ENCODE measurements around the gene SERPINE3. TPM values are rescaled to one million over a fixed set of nuclear protein-coding genes. Genes with fewer than 3 reads are reported as not detected.

SERPINE3 gene
- total RNA-seq, 1 experiment from 2014 or later: 0.59 TPM

DNA sequence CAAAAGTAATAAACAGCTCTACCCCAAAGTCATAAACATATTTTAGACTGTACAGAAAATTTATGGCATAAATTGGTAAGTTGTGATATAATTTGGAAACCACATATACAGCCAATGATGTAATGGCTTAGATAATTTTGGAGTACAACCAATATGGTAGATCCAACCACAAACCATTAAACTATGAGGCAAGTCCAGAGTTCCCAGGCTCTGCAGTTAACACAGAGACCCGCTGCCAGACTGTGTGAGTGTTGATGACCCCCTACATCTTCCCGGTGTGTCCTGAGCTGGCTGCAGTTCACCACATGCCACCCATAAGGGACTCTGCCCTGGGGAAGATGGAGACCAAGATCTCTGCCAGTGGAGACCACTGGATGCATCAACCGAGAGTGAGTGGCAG, 9.9 kb upstream of the SERPINE3 start:
- ChIA-PET CTCF (interaction anchor here (0.8 to 1.0 kb wide), 3 partner anchors 17 to 45 kb away, joined by 3 to 4 read pairs (median 3); no protein-coding TSS in a partner anchor), POLR2A (no interaction called here)
- no peaks in the 10 kb centered on the region for H3K36me3 Mint-ChIP-seq
- no peak overlapping the region for H3K4me3 Mint-ChIP-seq
- TF ChIP-seq ZMAT4 (CRISPR knock-in tag; IDR thresholded peaks at IDR 0.05) (no peak), OVOL2 (CRISPR knock-in tag; IDR thresholded peaks at IDR 0.05; ENCODE audit: borderline replicate concordance) (no peak), NFYB (CRISPR knock-in tag; conservative IDR thresholded peaks at IDR 0.05; ENCODE audit: low read depth) (no peak), ZNF671 (CRISPR knock-in tag; IDR thresholded peaks at IDR 0.05) (no peak), ATF3 (CRISPR knock-in tag; conservative IDR thresholded peaks at IDR 0.05) (no peak), E2F1 (CRISPR knock-in tag; IDR thresholded peaks at IDR 0.05) (no peak), CREM (CRISPR knock-in tag; IDR thresholded peaks at IDR 0.05) (no peak), GTF2I (CRISPR knock-in tag; conservative IDR thresholded peaks at IDR 0.05) (no peak)
- TF ChIP-seq, protein P1, sequence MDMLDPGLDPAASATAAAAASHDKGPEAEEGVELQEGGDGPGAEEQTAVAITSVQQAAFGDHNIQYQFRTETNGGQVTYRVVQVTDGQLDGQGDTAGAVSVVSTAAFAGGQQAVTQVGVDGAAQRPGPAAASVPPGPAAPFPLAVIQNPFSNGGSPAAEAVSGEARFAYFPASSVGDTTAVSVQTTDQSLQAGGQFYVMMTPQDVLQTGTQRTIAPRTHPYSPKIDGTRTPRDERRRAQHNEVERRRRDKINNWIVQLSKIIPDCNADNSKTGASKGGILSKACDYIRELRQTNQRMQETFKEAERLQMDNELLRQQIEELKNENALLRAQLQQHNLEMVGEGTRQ (CRISPR knock-in tag; IDR thresholded peaks at IDR 0.05): no peak
- TF ChIP-seq, protein P2, sequence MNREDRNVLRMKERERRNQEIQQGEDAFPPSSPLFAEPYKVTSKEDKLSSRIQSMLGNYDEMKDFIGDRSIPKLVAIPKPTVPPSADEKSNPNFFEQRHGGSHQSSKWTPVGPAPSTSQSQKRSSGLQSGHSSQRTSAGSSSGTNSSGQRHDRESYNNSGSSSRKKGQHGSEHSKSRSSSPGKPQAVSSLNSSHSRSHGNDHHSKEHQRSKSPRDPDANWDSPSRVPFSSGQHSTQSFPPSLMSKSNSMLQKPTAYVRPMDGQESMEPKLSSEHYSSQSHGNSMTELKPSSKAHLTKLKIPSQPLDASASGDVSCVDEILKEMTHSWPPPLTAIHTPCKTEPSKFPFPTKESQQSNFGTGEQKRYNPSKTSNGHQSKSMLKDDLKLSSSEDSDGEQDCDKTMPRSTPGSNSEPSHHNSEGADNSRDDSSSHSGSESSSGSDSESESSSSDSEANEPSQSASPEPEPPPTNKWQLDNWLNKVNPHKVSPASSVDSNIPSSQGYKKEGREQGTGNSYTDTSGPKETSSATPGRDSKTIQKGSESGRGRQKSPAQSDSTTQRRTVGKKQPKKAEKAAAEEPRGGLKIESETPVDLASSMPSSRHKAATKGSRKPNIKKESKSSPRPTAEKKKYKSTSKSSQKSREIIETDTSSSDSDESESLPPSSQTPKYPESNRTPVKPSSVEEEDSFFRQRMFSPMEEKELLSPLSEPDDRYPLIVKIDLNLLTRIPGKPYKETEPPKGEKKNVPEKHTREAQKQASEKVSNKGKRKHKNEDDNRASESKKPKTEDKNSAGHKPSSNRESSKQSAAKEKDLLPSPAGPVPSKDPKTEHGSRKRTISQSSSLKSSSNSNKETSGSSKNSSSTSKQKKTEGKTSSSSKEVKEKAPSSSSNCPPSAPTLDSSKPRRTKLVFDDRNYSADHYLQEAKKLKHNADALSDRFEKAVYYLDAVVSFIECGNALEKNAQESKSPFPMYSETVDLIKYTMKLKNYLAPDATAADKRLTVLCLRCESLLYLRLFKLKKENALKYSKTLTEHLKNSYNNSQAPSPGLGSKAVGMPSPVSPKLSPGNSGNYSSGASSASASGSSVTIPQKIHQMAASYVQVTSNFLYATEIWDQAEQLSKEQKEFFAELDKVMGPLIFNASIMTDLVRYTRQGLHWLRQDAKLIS (CRISPR knock-in tag; IDR thresholded peaks at IDR 0.05; ENCODE audit: borderline replicate concordance): no peak
- DNase-seq (ENCODE audit: low spot score) (no peak), ATAC-seq (no peak)
- no peaks in the 10 kb centered on the region for H3K9me3 Mint-ChIP-seq
- peaks cover 29% of the 10 kb centered on the region for H3K4me1 Mint-ChIP-seq
- H3K27me3 Mint-ChIP-seq (ENCODE audit: low read depth): no peaks in the 10 kb centered on the region
- no peak overlapping the region for H3K27ac Mint-ChIP-seq

DNA sequence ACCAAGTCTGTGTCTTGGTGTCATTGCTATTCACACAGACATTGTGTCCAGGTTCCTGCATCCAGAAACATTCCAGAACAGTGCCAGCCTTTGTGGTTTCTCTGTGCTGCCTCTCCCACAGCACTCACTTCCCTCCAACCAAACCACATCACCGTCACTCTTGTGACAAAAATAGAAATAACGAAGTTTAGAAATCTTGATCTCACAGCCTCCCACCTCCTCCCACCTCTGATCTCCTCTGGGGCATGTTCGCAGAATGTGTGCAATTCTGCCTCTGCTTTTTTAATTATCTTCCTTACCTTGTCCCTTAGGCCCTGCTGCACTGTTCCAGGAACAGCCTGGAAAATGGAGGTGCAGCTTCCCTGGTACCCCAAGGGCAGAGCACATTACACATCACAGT, 8.7 kb upstream of the SERPINE3 start:
- POLR2A ChIA-PET: interaction anchor here (0.6 kb wide), 1 partner anchor 11 kb away, joined by 3 read pairs; no protein-coding TSS in a partner anchor
- no peaks in the 10 kb centered on the region for H3K36me3 Mint-ChIP-seq
- H3K4me1 Mint-ChIP-seq: peaks cover 18% of the 10 kb centered on the region
- no peak for TF ChIP-seq E2F4 (CRISPR knock-in tag; IDR thresholded peaks at IDR 0.05; ENCODE audit: borderline replicate concordance, low read depth)
- TF ChIP-seq ZNF232 (CRISPR knock-in tag; IDR thresholded peaks at IDR 0.05): no peak
- no peak for TF ChIP-seq CREB1 (CRISPR knock-in tag; IDR thresholded peaks at IDR 0.05)
- no peak for TF ChIP-seq SP1 (CRISPR knock-in tag; conservative IDR thresholded peaks at IDR 0.05)
- TF ChIP-seq ETV6 (CRISPR knock-in tag; IDR thresholded peaks at IDR 0.05): no peak
- TF ChIP-seq CBFB (CRISPR knock-in tag; IDR thresholded peaks at IDR 0.05; ENCODE audit: low read depth): no peak
- no peak for TF ChIP-seq ATF1 (CRISPR knock-in tag; IDR thresholded peaks at IDR 0.05)
- no peak for TF ChIP-seq CREM (CRISPR knock-in tag; IDR thresholded peaks at IDR 0.05)
- TF ChIP-seq ZNF219 (CRISPR knock-in tag; IDR thresholded peaks at IDR 0.05; ENCODE audit: borderline replicate concordance): no peak
- no peak for TF ChIP-seq PRDM15 (CRISPR knock-in tag; IDR thresholded peaks at IDR 0.05)
- TF ChIP-seq FOXJ3 (CRISPR knock-in tag; IDR thresholded peaks at IDR 0.05; ENCODE audit: borderline replicate concordance): no peak
- TF ChIP-seq ZNF317 (CRISPR knock-in tag; IDR thresholded peaks at IDR 0.05; ENCODE audit: borderline replicate concordance, low read depth): no peak
- TF ChIP-seq NFYB (CRISPR knock-in tag; conservative IDR thresholded peaks at IDR 0.05; ENCODE audit: low read depth): no peak
- H3K9me3 Mint-ChIP-seq: no peaks in the 10 kb centered on the region
- CTCF ChIA-PET: interaction anchor here (1.4 kb wide), 1 partner anchor 205 kb away, joined by 4 read pairs; no protein-coding TSS in a partner anchor
- no peaks in the 10 kb centered on the region for H3K27me3 Mint-ChIP-seq (ENCODE audit: low read depth)
- H3K27ac Mint-ChIP-seq: no peak overlapping the region
- ATAC-seq (no peak), DNase-seq (ENCODE audit: low spot score) (no peak)
- H3K4me3 Mint-ChIP-seq: no peak overlapping the region

Data from WTC11 (cell line).